ENCODE results near the gene CGNL1.

Gene CGNL1

GRCh38 chr15:57367556-57367955, 8.7 kb upstream of the CGNL1 start:
- ChIA-PET CTCF (no interaction called here), POLR2A (no interaction called here)

GRCh38 chr15:57370929-57371328, 5.4 kb upstream of the CGNL1 start:
- POLR2A ChIA-PET = no interaction called here
- TF ChIP-seq CTCF (IDR thresholded peaks at IDR 0.05; ENCODE audit: control extremely low read depth, extremely low read depth, low read depth, missing control alignments) = no peak
- CTCF ChIA-PET = interaction anchor here (0.9 to 1.0 kb wide), 2 partner anchors 11 to 157 kb away, joined by 3 read pairs; no protein-coding TSS in a partner anchor
- no peak for DNase-seq (ENCODE audit: extremely low spot score)

More at GRCh38 chr15:57367556-57367955, 8.7 kb upstream of the CGNL1 start:
- no peak for TF ChIP-seq CTCF (IDR thresholded peaks at IDR 0.05; ENCODE audit: control extremely low read depth, extremely low read depth, low read depth, missing control alignments)
- DNase-seq (ENCODE audit: extremely low spot score) = no peak

GRCh38 chr15:57373251-57373881, 2.9 kb upstream of the CGNL1 start:
- no peak for DNase-seq (ENCODE audit: extremely low spot score)
- ChIA-PET CTCF (interaction anchor here (1.0 kb wide), 1 partner anchor 10 kb away, joined by 3 read pairs; no protein-coding TSS in a partner anchor), POLR2A (no interaction called here)
- TF ChIP-seq CTCF (IDR thresholded peaks at IDR 0.05; ENCODE audit: control extremely low read depth, extremely low read depth, low read depth, missing control alignments) = no peak

- ChIA-PET CTCF (interaction anchor here (1.0 kb wide), 1 partner anchor 10 kb away, joined by 3 read pairs; no protein-coding TSS in a partner anchor), POLR2A (no interaction called here)
- TF ChIP-seq CTCF (IDR thresholded peaks at IDR 0.05; ENCODE audit: control extremely low read depth, extremely low read depth, low read depth, missing control alignments) = no peak
- no peak for DNase-seq (ENCODE audit: extremely low spot score)
Measured at GRCh38 chr15:57373882-57374276, 2.4 kb upstream of the CGNL1 start.

- TF ChIP-seq CTCF (IDR thresholded peaks at IDR 0.05; ENCODE audit: control extremely low read depth, extremely low read depth, low read depth, missing control alignments) = no peak
- ChIA-PET CTCF (interaction anchor here (1.0 kb wide), 1 partner anchor 19 kb away, joined by 3 read pairs; no protein-coding TSS in a partner anchor), POLR2A (no interaction called here)
- no peak for DNase-seq (ENCODE audit: extremely low spot score)
Measured at GRCh38 chr15:57376696-57377477, 582 bp downstream of the CGNL1 start.

- ChIA-PET CTCF (interaction anchor here (1.0 kb wide), 1 partner anchor 19 kb away, joined by 3 read pairs; no protein-coding TSS in a partner anchor), POLR2A (no interaction called here)
- no peak for TF ChIP-seq CTCF (IDR thresholded peaks at IDR 0.05; ENCODE audit: control extremely low read depth, extremely low read depth, low read depth, missing control alignments)
- DNase-seq (ENCODE audit: extremely low spot score) = no peak
Measured at GRCh38 chr15:57377478-57377847, 1.2 kb downstream of the CGNL1 start.
